NK-92 treated with Interleukin-12 subunit alpha and Interleukin-12 subunit beta, amount 100 ng/mL, for 24 hours (cell line): Measurements from ENCODE around the gene SAP130.
A peak's percentile ranks its signal among the peaks of the same experiment; 100 is the strongest.

Source experiments
- DNase-seq: peaks from one replicate; lab custom pipeline; 2025; lab: John Stamatoyannopoulos, UW

SAP130 gene

DNA sequence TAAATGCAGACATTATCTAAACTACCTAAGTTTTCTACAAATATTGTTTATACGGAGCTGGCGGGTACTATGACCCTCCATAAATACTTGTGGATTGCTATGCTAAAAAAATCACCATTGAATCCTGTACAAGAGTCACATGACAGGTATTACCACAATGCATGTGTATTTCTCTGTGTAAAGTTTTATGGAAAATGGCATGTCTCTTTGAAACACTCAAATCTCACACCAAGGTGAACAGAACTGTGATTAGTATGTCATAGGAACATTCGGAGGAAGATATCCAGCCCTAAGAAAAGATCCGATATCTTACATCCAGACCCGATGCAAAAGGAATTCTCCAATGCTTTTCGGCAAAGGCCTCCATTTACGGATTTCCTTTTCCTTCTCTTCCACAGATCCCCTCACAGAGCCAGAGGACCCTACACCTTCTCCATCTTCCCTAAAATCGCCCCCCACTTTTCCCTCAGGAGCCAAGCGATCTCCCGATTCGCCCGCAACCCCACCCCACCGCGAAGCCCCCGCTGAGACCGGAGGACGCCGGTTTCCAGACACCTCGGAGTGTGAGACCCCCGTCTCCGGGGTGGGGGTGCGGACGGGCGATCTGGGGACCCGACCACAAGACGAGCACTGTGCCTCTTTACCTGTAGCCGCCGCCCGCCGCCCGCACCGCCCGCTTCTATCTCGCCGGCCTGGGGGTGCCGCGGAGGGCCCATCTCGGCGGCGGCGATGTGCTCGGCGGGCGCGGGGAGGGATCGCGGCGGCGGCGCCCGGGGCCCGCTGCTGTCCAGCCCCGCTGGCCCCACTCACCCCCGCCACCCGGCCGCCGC, 1.2 kb downstream of the SAP130 start:
- peak; percentile 34 for DNase-seq

- DNase-seq, result no peak
Observed at GRCh38 chr2:128024816-128025215, 3.0 kb downstream of the SAP130 start.

- no peak for DNase-seq
Observed at GRCh38 chr2:128017561-128017960, 10.3 kb downstream of the SAP130 start.

- no peak for DNase-seq
Observed at GRCh38 chr2:128016620-128017019, 11.2 kb downstream of the SAP130 start.

GRCh38 chr2:128012698-128013097, 15.2 kb downstream of the SAP130 start:
- no peak for DNase-seq

DNA sequence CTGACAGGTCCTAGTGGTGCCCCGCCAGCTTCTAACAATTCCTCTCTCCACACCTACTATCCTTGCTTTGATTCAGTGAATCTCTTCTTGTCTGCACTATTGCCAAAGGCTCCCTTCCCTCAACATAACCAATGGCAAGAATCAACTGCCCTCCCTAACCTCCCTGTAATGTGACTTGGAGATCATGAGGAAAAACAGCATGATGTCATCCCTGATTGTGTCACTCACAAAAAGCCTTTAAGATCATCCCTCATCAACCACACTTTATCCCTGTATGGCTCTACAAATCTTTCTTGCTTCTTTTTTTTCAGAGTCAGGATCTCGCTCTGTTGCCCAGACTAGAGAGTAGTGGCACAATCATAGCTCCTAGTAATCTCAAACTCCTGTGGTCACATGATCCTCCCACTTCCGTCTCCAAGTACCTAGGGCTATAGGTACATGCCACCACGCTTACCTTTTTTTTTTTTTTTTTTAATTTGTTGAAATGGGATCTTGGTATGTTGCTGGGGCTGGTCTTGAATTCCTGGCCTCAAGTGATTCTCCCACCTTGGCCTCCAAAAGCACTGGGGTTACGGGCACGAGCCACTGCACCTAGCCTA, 19.7 kb downstream of the SAP130 start:
- DNase-seq, result no peak

DNA sequence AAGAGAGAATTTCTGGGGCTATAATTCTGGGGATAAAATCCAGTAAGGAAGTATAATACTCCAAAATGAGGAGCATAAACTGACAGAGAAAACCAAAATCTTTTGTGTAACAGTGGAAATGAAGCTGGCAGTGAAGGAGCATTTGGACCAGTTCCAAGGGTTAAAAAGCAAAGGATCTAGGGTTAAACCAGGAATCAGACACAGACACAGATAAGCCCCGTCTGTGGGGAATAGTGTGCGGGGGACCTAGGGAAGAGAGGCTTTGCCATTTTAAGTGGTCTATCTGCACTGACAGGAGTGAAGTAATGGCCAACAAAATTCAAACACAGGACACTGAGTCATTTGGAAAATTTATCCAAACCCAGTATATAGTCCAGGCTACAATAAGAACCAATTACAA, 23.4 kb downstream of the SAP130 start:
- no peak for DNase-seq

GRCh38 chr2:128003463-128003862, 24.4 kb downstream of the SAP130 start:
- no peak for DNase-seq

- no peak for DNase-seq
Observed at GRCh38 chr2:127996160-127996559, 31.7 kb downstream of the SAP130 start.

DNA sequence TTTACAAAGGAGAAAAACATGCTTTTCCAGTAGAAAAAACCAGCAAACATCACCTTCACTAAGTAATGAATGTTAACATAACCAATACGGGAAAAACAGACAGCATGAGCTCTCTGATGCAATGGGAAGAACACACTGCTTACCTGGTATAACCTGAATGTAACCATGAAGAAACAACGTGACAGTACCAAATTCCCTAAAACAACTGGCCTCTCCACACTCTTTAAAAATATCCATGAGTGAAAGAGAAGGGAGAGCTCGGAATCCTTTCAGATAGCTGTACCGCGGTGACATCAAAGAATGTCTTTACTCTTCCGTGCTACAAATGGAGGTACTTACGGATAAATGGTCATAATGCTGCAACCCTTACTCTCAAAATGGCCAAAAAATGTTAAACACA, 32.1 kb downstream of the SAP130 start:
- DNase-seq, result no peak

DNA sequence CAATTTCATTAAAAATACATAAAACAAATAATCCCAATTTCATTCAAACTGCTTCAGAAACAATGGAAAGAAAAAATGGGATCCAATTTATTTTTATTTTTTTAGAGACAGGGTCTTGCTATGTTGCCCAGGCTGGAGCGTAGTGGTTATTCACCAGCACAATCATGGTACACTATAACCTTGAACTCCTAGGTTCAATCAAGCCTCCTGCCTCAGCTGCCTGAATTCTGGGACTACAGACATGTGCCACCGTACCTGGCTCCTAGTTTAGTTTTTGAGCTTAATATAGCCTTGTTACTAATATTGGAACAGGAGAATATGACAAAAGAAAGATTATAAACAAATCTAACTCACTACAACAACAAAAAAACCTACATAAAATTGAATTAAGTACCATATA, 34.2 kb downstream of the SAP130 start:
- no peak for DNase-seq

DNA sequence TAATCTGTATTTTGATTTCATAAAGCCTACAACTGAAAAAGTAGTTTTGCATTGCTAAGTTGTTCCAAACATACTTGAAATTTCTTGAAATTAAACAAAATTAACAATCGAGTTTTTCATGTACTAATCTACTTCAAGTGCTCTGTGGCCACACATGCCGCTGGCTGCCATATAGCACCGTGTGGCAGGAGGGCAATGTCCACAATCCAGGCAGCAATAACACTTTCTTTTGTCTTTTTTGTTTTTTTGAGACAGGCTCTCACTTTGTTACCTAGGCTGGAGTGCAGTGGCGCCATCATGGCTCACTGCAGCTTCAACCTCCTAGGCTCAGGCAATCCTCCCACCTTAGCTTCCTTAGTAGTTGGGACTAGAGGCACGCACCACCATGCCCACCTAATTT, 36.1 kb downstream of the SAP130 start:
- no peak for DNase-seq

GRCh38 chr2:127986548-127987079, 41.2 kb downstream of the SAP130 start:
- no peak for DNase-seq

DNA sequence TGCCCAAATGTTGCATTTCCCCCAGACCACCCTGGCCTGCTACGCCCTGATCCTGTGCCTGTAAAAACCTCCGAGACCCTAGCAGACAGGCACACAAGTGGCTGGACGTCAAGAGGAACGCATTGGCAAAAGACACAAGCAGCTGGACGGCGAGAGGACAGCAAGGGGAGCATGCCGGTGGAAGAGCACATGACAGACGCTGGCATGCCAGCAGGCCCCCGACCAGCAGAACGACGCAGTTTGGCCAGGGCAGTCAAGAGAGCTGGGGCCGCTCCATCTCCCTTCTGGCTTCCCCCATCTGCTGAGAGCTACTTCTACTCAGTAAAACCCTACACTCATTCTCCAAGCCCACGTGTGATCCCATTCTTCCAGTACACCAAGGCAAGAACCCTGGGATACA, 42.1 kb downstream of the SAP130 start:
- no peak for DNase-seq

GRCh38 chr2:127985026-127985734, 42.7 kb downstream of the SAP130 start:
- no peak for DNase-seq

DNA sequence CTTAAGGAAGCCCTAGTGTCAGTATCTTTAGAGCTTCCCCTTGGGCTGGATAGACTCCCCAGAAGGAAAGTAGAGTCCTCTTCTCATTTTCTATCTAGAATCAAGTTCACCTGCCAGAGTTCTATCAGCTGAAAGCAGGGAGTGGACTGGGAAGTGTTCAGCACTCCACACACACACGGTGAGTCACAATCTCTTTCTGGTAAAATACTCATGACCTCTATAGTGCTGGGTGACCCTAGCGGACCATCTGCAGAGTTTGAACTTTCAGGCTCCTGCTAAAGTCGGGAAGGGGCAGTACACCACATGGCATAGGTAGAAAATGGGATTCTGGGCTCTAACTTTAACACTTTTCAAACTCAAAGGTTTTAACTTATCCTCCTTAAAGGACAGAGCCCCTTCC, 43.3 kb downstream of the SAP130 start:
- no peak for DNase-seq

DNA sequence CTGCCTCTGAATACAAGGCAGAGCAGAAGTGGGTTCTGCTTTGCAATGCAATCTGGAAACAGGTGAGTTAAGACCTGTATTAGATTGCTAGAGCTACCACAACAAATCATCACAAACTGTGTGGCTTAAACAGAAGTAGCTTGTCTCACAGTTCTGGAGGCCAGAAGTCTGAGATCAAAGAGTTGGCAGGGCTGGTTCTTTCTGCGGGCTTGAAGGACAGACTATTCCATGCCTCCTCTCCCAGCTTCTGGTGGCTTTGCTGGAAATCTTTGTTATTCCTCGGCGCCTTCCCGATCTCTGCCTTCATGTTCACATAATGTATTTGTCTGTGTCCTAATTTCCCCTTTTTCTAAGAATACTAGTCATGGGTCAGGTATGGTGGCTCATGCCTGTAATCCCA, 58.4 kb downstream of the SAP130 start:
- no peak for DNase-seq

DNA sequence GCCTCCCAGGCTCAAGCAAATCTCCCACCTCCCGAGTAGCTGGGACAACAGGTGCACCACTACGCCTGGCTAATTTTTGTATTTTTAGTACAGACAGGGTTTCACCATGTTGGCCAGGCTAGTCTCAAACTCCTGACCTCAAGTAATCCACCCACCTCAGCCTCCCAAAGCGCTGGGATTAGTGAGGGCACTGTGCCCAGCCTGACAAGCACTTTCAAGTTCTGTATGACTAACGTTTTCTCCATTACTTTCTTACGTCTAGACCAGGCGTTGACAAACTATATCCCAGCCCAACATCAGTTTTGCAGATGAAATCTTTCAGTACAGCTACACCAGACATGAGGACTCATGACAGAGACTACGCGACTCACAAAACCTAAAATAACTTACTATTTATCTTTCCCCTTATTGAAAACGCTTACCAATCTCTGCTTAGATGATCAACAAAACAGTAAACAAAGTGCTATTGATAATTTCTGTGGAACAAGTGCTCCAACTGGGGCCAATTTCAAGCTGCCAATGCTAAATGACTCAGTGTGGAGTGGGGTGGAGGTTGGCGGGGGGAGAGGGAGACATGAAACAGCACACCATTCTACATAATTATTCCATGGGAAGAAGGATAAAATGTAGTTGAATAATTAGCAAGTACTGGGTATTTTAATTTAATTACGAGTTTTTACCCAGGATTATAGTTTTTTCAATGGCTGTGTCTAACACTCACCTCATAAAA, 59.1 kb downstream of the SAP130 start:
- no peak for DNase-seq

DNA sequence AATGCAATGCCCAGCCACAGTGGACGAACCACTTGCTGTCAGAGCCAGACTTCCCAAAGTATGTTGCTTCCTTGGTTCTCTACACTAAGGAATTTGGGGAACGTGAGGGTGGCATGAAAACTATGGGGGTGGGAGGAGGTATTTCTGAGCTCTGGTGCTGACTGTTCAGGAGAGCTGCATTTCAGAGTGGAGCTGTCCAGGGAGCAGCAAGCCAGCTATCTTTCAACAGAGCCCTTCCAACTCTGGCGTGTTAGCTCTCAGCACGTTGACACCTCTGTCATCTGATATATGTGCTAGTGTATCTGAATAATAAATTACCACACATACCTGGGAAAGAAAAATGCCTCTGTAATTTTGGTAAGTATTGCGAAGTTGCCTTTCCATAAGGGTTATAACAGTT, 66.1 kb downstream of the SAP130 start:
- DNase-seq, result no peak

GRCh38 chr2:127957240-127957639, 70.6 kb downstream of the SAP130 start:
- no peak for DNase-seq

DNA sequence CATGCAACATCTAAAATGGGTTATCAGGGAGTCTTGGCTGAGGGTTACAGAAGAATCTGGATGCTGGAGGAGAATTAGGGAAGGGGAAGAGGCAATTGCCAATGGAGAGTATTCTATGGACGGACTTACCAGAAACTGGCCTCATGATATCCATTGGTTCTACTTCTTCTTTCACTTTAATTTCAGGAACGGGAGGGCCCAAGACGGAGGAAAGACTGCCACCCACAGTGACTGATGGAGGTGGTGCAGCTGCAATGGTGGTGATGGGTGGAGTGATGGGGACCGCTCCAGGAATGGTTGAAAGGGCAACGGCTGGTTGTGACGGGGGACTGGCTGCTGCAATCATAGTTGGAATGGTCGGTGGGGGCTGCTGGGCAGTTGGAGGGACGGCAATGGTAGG, 73.0 kb downstream of the SAP130 start:
- DNase-seq, result no peak

- DNase-seq, result no peak
Observed at GRCh38 chr2:127953849-127954248, 74.0 kb downstream of the SAP130 start.
